HepG2 (cell line): Measurements from ENCODE around the gene AOX1.

Experiments
- CTCF ChIP-seq: sonication (generic); formaldehyde crosslinking; IDR thresholded peaks from 2 replicates; pipeline ENCODE4 v1.5.0; 2020; ENCODE audit warnings: mild to moderate bottlenecking, missing genetic modification reagents, moderate library complexity
- FOXP1 ChIP-seq, 2 experiments: fragments of 450-650 bp in 1 of 2; IDR thresholded peaks; 2 replicates each; pipeline ENCODE4 v1.6.1; 2017 to 2018; ENCODE audit warnings: antibody characterized with exemption in 1 of 2
- POLR2A ChIP-seq, 2 experiments: IDR thresholded peaks; 2 replicates each; pipeline ENCODE4 v1.6.1; 2011; ENCODE audit warnings: low read depth in 2 of 2, low read length in 2 of 2, mild to moderate bottlenecking in 1 of 2, moderate library complexity in 1 of 2; ENCODE audit not compliant: insufficient read depth in 1 of 2

DNA sequence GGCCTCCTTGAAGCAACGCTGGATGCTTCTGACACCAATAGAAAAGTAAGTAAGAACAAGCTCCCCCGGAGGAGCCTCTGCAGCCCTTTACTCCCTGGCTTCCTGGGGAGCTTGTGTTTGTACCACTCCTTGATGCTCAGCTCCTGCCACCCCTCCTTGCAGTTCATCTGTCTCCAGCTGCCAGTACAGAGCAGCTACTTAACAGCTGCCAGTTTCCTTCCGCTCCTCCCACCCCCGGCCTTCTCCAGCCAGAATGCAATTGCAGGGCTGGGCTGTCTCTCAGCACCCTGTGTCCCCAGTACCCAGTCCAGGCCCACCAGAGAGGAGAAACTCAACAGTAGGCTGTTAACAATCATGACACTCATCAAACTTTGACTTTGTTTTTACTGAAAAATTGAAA, 109.4 kb downstream of the AOX1 start:
- TF ChIP-seq CTCF = no peak
- no peak for TF ChIP-seq FOXP1 (IDR thresholded peaks at IDR 0.05)
- TF ChIP-seq FOXP1 (CRISPR knock-in tag; IDR thresholded peaks at IDR 0.05) = no peak
- no peak for TF ChIP-seq POLR2A (IDR thresholded peaks at IDR 0.05; ENCODE audit: insufficient read depth in 1 of 2, low read depth in 2 of 2, low read length in 2 of 2)
